Hematopoietic multipotent progenitor cell (in vitro differentiated cells): ENCODE measurements around the gene FEZF2. TPM values are rescaled to one million over a fixed set of nuclear protein-coding genes. Genes with fewer than 3 reads are reported as not detected.

Experiments
- DNase-seq, 3 donors: peaks; one replicate each; pipeline ENCODE4 v3.0.0-alpha.2; 2011 to 2015; ENCODE audit warnings: low read depth in 2 of 3, low spot score in 2 of 3
- total RNA-seq: library from RNA; depleted of rRNA; stranded (reverse); fragments of >200 nt; gene quantifications from one replicate; pipeline ENCODE4 v1.2.3, GENCODE V29; 2012

Gene FEZF2
- not detected for total RNA-seq

GRCh38 chr3:62373215-62373614 is at the start of gene FEZF2:
Gene FEZF2 (minus strand): TSS chr3:62373550. CDS start chr3:62372868, 682 bp downstream.
- no peak for DNase-seq

DNA sequence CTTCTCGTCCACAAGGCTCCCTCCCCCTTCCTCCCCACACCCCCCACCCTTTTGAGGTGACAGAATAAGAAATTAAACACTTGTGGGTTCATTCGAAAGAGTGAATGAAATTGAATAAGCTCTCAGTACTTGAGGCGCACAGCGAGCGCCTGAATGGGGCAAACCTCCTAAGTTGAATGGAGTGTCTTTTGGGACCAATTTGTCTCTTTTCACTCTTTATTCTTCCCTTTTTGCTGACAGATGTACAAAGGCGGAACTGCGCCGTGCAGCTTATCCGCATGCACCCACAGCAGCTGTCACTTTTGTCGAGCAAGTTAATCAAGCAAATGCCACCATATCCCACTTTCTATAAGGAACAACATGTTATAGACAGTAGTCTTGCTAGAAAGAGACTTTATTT is 47.9 kb upstream of the FEZF2 start:
- DNase-seq, result no peak

DNA sequence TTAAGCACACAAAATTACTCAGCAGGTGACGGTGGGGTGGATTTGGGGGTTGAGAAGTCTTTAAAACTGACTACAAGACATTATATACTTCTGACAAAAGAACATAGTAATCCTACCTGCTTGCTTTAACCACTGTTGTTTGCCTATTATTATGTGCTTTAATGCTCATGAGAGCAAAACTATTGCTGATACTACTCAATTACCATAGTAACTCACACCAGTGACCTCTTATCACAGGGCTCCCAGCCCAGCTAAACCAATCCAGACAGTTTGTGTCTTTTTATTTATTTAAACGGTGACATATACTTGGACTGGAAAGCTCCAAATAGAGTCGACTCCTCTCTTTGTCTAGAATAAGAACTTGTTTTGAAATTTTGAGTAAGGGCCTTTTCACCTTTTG is 42.8 kb upstream of the FEZF2 start:
- no peak for DNase-seq

- no peak for DNase-seq
Observed at GRCh38 chr3:62415312-62415801, 42.0 kb upstream of the FEZF2 start.

DNA sequence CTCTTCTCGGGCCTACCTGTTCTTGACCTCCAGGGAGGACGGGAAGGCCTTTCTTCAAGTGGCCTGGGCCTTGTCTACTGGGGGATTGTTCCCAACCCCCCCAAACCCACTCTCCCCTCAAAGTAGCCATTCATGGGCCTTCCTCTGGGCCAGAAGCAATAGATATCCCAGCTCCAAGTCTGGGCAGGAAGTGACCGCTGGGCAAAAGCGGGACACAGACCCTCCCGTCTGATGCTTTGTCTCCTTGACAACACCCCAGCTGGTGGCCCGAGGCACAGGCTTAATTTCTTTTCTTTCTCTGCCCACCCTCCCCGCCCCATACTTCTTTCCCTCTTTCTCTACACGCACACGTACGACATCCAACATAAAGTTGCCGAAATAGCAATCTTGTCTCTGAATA is 41.4 kb upstream of the FEZF2 start:
- DNase-seq, result no peak

DNA sequence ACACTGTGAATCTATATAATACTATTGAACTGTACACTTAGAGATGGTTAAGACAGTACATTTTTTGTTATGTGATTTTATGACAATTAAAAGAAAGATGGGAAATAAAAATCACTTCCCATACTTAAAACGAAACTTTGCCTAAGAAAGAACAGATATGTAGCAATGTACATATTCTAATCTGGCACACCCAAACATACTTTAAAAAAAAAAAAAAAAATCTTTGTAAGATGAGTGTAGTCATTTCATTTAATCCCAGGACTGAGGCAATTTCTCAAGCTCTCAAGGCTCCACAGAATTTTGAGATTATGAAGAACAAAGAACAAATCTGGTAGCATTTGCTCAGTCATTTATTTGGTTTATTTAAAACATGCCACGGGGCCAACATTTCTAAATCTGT is 40.3 kb upstream of the FEZF2 start:
- no peak for DNase-seq

DNA sequence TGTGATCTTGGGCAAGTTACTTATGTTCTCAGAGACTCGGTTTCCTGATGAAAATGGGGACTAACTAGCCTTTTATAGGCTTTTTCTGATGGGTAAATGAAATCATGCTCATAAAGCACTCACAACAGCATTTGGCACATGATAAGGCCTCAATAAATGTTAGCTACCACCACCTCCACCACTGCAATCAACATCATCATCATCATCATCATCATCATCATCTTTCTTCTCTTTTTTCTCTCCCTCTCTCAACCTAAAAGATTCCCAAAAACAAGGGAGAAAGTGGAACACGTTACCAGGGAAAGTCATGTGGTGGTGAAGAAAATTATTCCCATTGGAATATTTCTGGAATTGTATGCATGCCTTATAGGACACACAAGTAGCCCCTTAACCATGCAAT is 33.6 kb upstream of the FEZF2 start:
- DNase-seq, result no peak

DNA sequence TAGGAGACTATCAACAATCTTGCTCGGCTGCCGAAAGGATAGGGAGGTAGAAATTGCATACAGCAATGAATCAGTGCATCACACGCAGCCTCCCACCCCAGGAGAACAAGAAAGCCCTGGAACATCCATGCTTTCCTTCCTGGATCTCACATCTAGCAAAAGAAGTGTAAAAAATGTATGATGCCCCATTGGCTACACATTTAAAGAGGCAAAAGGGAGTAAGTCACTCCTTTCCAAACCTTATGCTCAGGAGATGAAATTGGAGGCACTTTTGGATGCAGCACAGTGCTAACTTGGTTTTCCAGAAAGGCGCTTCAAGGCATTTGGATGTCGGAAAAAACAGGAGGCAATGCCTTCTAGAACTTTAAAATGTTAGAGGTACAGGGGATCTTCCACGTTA is 32.2 kb upstream of the FEZF2 start:
- no peak for DNase-seq

GRCh38 chr3:62405135-62405534 is 31.8 kb upstream of the FEZF2 start:
- DNase-seq, result no peak

- no peak for DNase-seq
Observed at GRCh38 chr3:62404321-62404720, 31.0 kb upstream of the FEZF2 start.

GRCh38 chr3:62403765-62404164 is 30.4 kb upstream of the FEZF2 start:
- no peak for DNase-seq

GRCh38 chr3:62392626-62393292 is 19.4 kb upstream of the FEZF2 start:
- DNase-seq, result no peak

- no peak for DNase-seq
Observed at GRCh38 chr3:62387251-62387650, 13.9 kb upstream of the FEZF2 start.

GRCh38 chr3:62379321-62379798 is 6.0 kb upstream of the FEZF2 start:
- no peak for DNase-seq

DNA sequence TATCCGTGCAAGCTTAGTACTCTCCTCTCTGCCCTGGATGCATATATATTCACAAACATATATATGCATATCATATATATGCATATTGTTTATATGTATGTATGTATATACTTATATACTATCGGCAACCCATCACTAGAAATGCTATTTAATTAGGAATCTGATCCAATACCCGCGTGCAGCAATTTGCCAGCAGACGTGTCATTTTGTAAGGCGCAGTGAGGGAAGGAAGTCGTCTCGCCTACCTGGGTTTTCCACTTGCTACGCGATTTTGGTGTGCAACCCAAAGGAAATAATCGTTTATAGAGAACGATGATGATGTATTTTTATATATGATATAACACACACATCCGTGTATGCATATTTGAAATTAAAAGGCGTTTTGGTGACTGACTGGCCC is 5.6 kb upstream of the FEZF2 start:
- DNase-seq, result no peak

DNA sequence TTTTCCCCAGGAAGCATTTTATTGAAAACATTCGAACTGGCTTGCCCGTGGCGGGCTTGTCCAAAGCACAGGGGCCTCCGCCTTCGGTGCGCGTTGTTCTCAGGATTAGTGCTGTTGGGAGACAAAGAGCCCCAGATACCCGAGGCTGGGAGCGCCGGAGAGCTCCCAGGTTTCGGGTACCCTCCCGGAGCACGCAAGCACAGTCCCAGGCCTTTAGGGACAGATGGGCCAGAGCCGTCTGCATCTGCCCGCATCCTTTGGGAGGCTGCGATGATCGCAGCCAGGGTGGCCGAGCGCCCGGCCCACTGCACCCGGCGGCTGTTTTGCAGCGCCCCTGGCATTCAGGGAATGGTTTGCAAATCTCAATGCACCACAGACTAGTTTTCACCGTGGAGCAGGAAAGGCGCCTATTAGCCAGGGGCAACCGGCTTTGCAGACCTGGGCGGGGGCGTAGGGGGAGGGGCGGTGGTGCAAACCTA is 5.0 kb upstream of the FEZF2 start:
- DNase-seq, result no peak

GRCh38 chr3:62376906-62377877 is 3.8 kb upstream of the FEZF2 start:
- no peak for DNase-seq

DNA sequence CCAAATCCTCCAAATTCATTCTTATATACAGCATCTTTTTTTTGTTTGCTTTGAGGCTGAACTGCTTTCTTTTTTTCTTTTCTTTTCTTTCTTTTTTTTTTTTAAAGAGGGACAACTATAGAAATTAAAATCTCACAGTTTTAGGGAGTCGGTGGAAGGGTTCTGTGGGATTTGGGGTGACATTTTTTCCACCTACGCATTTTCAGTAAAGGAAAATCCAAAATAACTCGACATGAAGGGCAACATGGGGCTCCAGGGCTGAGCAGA is 3.0 kb upstream of the FEZF2 start:
- no peak for DNase-seq

DNA sequence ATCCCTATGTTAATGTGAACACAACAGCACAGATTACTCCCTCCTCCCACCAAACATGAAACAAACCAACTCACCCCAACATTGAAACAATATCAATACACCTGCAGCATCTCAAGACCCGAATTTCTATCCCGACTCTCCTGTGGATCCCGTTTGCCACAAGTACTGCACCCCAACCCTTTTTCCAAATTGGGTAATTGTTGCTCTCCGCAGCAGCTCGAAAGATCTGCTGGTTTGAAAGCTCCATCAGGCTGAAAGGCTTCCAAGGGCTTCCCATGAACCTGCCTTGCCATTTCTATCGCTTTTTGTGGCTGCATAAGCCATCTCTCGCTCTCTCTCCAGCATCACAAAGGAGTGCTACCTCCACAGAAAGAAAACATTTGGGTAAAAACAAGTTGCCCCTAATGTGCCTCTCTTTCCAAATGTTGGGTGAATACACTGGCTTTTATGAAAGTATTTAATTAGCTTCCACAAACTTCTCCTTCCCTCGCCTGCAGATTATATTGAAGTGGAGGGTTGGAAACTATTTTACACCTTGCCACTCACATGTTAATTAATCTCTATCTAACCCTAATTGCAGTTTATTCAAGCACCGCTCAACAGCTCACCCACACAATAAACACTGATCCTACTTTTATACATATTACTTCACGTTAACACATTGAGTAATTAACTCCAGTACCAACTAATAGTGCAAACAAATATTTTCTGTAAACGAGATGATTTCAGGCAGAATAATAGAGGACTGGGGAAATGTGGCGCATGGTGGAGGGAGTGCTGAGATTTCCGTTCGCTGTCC is 2.5 kb upstream of the FEZF2 start:
- no peak for DNase-seq

- no peak for DNase-seq
Observed at GRCh38 chr3:62374341-62375218, 1.2 kb upstream of the FEZF2 start.
